ENCODE measurements around the gene SERPIND1.

DNA sequence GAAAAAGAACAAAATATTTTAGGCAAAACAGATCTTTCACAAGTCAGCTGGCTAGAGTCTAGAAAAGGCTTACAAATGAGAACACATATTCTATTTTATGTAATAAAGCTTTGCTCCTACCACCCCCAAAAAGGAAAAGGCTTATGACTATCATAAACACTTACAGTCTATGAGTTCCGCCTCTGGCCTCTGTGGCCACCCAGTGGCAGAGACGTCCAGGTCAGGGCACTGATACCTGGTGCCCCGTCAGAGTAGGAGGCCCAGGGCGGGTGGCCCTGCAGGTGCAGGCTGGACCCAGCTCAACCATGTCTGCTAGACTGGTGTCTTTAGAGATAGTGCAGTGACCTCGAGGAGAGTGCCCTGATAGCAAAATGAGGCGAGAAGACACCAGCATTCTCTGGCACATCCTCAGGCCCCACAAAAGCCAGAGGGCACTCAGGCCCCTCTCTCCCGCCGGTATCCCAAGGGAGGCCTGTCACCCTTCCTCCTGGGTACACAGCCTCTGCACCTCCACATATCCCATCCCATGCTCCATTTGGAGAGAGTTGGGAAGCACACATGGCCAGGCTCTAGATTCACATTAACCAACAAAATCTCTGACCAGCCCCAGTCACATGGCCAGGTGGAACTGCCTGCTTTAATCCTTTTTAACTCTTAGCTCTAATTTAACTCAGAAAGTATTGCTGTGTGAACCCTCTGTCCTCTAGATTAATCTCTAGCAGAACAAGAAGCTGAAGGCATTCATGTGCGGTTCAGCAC lies 27.3 kb upstream of the SERPIND1 start:
- TF ChIP-seq MYC (IDR thresholded peaks at IDR 0.05; ENCODE audit: low read depth, low read length), result no peak
- TF ChIP-seq CTCF (IDR thresholded peaks at IDR 0.05; ENCODE audit: low read depth, low read length), result no peak
- no peak for TF ChIP-seq POLR2A (IDR thresholded peaks at IDR 0.05; ENCODE audit: extremely low read depth, insufficient read length)

All from NB4 (cell line).